ENCODE results near the gene HAUS6.
"Not testable (repeated sequence)": the region's sequence is repeated elsewhere in the genome, so short reads cannot be mapped to it uniquely, and the experiment has no call there.

The HAUS6 gene, protein sequence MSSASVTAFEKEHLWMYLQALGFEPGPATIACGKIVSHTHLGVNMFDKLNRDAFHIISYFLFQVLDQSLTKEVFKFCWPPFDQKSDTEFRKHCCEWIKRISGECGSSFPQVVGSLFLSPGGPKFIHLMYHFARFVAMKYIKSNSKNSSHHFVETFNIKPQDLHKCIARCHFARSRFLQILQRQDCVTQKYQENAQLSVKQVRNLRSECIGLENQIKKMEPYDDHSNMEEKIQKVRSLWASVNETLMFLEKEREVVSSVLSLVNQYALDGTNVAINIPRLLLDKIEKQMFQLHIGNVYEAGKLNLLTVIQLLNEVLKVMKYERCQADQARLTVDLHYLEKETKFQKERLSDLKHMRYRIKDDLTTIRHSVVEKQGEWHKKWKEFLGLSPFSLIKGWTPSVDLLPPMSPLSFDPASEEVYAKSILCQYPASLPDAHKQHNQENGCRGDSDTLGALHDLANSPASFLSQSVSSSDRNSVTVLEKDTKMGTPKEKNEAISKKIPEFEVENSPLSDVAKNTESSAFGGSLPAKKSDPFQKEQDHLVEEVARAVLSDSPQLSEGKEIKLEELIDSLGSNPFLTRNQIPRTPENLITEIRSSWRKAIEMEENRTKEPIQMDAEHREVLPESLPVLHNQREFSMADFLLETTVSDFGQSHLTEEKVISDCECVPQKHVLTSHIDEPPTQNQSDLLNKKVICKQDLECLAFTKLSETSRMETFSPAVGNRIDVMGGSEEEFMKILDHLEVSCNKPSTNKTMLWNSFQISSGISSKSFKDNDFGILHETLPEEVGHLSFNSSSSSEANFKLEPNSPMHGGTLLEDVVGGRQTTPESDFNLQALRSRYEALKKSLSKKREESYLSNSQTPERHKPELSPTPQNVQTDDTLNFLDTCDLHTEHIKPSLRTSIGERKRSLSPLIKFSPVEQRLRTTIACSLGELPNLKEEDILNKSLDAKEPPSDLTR

DNA sequence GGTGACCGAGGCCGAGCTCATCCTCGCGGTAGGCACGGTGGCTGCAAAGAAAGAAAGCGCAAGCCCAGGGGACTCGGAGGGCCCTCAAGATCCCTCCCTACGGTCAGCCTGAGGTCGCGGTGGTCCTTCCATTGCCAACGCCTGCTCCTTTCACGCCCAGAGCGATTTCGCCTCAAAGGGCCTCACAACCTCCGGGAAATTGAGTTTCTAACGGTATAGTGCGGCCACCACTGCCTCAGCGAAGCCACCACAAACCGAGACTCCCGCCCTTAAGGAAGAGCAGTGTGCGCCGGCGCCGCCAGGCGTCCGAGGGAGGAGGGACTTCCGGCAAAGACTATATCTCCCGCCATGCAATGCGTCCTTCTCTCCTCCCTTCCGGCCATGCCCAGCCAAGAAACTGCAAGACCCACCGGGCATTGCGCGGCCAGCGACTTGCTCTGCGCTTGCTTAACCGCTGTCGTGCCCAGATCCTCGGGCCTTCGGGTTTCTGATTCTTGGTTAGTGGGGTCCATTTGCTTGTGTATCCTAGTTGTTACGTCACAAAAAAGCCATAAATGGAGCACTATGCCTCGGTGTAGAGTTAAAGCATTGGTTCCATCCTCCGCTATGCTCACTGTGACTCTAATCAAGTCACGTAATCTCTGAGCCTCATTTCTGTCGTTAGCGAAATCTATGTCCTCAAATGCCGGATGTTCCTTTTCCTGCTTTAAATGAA is at the start of gene HAUS6:
HAUS6 (minus strand) TSS at position 274 of the 715 bp plus-strand sequence; CDS start at position 21, 253 bp downstream.
- peak; percentile 89 for DNase-seq (ENCODE audit: extremely low spot score, insufficient read length, low read depth)
- peak; percentile 100 for FAIRE-seq

DNA sequence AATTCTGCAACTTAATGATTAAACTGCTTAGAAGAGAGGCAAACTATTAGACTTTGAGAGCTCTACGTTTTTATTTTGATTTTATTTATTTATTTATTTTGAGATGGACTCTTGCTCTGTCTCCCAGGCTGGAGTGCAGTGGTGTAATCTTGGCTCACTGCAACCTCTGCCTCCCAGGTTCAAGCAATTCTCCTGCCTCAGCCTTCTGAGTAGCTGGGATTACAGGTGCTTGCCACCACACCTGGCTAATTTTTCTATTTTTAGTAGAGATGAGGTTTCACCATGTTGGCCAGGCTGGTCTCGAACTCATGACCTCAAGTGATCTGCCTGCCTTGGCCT is 49.4 kb upstream of the HAUS6 start:
- DNase-seq (ENCODE audit: extremely low spot score, insufficient read length, low read depth); FAIRE-seq: not testable (repeated sequence)

DNA sequence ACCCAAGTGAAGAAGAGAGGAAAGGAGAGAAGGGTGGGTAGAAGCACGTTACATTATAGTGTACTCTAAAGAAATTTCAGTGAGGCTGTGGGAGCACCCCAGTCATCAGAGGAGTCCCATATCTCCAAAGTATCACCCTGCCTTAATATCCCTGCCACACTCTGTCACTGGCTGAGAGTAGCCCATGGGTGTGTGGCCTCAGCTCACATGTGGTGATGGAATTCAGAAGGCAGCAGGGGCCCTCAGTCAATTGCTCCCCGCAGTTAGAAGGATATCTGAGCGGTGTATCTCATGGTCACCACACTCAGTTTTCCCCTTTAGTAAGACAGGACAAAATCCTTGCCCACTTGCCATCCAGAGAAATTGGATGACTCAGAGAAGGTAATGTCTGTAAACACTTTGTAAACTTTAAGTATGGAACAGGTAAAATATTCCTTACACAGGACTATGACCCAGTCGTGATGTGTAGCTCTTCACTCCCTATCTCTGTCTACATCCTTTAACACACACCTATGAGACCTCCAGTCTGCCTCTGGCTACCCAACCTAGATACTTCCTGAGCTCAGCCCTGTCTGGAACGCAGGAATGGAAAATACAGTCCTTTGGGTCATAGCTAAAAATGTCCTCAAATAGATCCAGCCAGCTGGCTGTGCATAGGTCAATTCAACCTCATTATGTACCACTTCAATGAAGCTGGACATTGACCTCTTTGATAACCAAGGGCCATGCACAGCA is 48.9 kb upstream of the HAUS6 start:
- FAIRE-seq (no peak), DNase-seq (ENCODE audit: extremely low spot score, insufficient read length, low read depth) (no peak)

DNA sequence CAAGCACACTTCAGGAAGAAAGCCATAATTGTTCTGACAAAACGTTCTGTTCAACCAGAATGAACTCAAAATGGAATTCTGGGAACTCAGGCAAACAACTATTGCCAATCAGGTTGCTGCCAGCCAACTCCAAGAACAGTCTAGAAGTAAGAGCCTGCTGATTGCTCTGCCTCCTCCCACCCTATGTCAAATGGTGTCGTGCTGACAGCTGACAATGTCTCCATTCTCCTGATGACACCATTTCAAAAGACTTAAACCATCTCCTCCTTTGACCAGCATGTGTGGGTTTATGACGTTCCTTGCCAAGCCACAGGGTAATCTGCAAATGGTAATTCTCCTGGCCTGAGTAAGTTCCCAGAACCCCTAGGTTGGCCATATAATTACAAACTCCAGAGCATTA is 46.5 kb upstream of the HAUS6 start:
- no peak for FAIRE-seq

DNA sequence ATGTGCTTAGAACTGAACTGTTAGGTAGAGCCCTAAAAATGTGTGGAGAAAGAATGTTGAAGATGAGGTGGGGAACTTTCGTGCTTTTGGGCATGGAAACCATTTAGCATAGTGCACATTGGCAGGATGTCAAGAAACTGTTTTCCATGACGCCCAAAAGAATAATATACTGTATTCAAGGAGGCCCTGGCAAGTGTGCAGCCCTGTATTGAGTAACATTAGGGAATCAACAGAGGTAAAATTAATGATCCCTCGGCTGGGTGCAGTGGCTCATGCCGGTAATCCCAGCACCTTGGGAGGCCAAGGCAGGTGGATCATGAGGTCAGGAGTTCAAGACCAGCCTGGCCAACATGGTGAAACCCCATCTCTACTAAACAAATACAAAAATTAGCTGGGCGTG is 45.5 kb upstream of the HAUS6 start:
- FAIRE-seq (no peak), DNase-seq (ENCODE audit: extremely low spot score, insufficient read length, low read depth) (no peak)

More for the DNA sequence above, 46.5 kb upstream of the HAUS6 start:
- DNase-seq (ENCODE audit: extremely low spot score, insufficient read length, low read depth), result no peak

DNA sequence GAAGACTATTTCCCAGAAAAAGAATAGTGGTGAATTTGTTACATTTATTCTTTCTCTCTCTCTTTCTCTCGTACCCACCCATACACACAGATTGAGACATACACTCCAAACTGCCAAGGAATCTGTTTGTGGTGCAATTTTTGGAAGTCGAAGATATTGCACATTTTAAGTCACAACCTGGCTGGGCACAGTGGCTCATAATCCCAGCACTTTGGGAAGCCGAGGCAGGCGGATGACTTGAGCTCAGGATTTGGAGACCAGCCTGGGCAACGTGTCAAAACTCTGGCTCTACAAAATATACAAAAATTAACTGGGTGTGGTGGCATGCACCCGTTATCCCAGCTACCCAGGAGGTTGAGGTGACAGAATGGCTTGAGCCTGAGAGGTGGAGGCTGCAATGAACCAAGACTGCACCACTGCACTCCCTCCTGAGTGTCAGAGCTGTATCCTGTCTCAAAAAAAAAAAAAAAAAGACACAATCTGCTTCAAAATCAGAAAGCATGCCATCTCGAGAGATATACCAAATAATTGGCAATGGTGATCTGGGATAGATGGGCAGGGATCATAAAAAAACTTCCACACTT is 43.8 kb upstream of the HAUS6 start:
- FAIRE-seq, result no peak

DNA sequence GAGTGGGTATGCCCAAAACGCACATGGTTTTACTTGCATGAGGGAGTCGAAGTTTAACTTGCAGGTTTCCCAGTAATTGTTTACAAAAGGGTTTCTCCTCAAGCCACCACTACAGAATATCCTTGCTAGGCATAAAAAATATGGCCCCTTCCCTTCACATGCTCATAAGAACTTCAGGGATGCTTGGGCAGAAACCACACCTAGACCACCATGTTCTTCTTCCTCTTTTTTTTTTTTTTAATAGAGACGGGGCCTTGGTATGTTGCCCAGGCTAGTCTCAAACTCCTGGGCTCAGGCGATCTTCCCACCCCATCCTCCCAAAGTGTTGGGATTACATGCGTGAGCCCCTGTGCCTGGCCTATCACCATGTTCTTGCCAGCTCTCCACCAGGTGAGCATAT is 43.2 kb upstream of the HAUS6 start:
- FAIRE-seq, result no peak
- DNase-seq (ENCODE audit: extremely low spot score, insufficient read length, low read depth), result no peak

More for the DNA sequence above, 43.8 kb upstream of the HAUS6 start:
- no peak for DNase-seq (ENCODE audit: extremely low spot score, insufficient read length, low read depth)

DNA sequence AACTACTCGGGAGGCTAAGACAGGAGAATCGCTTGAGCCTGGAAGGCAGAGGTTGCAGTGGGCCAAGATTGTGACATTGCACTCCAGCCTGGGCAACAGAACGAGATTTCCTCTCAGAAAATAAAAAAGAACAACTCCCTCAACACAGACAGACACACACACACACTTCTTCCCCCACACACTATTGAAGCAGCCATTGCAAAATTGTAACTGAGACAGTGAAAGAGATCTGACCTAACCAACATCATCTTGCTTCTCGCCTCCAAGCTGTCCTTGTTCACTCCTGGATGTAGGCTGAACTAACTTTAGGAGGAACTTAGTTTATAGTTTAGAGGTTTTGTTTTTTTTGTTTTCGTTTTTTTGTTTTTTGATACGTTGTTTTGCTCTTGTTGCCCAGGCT is 37.6 kb upstream of the HAUS6 start:
- FAIRE-seq, result no peak
- DNase-seq (ENCODE audit: extremely low spot score, insufficient read length, low read depth), result no peak

DNA sequence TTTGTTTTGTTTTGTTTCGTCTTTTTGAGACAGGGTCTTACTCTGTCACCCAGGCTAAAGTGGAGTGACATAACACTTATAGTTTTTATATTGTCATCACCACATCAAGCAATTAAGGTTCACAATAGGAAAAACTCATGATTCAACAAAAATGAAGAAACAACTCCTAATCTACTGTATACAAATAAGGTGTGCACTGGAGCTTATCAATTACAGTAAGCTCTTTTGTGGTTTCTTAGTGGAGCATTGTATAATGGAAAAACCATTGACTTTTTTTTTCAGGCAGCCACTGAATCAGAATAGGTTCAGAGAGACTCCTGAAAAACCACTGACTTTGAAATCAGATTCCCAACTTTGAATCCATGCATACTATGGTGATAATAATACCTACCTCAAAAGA is 35.4 kb upstream of the HAUS6 start:
- FAIRE-seq (no peak), DNase-seq (ENCODE audit: extremely low spot score, insufficient read length, low read depth) (no peak)

DNA sequence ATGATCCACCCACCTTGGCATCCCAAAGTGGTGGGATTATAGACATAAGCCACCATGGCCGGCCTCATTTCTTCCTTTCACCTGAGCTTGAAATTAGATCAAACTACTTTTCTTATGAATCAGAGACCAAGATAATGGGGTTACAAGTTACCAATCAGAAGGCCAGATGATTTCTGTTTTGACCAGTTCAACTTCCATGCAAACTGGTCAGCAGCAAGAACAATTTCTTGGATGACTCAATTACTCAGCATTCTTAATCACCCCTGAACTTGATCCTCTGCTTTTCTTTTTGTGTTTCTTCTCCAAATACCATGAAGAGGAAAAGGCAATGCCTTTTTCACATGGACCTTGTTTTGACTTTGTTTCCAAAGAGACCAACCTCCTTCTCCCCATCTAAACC is 34.6 kb upstream of the HAUS6 start:
- no peak for DNase-seq (ENCODE audit: extremely low spot score, insufficient read length, low read depth)
- FAIRE-seq, result no peak

DNA sequence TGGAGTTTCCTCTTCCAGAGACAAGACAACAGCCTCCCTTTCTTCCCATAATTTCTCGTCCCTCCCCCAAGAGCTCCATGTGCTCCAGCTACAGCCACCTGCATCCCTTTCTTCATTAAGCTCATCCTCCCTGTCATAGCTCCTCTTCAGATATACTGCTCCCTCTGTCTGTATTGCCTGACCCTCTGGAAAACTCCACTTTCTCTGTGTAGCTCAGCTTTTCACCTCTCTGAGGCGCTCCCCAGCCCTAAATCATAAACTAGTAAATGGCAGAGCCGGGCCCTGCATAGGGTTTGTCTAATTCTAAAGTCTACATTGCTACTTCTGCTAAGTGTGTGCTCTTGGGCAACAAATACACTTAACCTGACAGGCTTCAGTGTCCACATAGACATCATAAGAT is 33.4 kb upstream of the HAUS6 start:
- no peak for DNase-seq (ENCODE audit: extremely low spot score, insufficient read length, low read depth)
- no peak for FAIRE-seq

DNA sequence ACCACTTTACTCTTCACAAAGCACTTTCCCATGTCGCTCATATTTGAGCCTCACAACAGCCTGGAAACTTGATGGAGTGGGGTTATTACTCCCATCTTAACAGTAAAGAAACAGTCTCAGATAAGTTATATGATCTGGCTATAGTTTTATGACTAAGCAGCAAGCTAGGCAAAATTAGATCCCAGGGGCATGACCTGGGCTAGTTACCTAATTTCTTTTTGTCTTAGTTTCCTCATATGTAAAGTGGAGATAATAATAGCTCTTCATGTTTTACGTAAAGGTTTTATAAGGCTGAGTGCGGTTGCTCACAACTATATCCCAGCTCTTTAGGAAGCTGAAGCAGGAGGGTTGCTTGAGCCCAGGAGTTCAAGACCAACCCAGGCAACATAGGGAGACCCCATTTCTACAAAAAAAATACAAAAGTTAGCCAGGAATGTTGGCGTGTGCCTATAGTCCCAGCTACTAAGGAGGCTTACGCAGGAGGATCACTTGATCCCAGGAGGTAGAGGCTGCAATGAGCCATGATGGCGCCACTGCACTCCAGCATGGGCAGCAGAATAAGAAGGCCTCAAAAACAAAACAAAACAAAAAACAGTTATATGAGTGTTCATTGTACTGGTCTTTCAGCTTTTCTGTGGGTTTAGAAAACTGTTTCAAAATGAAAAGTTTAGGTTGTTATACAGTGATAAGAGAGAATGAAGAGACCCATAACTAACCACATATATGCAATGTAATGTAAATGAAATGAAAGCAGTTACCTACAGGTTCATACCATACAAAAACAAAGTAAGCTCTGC is 31.0 kb upstream of the HAUS6 start:
- no peak for DNase-seq (ENCODE audit: extremely low spot score, insufficient read length, low read depth)
- peak; percentile 48 for FAIRE-seq

DNA sequence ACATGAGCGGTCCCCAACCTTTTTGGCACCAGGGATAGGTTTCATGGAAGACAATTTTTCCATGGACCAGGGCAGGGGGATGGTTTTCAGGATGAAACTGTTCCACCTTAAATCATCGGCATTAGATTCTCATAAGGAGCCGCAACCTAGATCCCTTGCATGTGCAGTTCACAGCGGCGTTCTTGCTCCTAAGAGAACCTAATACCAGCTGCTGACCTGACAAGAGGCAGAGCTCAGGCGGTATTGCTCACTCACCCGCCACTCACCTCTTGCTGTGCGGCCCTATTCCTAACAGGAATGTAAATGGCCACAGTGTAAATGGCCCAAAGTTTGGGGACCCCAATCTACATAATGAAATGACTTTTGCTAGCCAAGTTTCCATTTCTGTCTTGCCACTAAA is 27.7 kb upstream of the HAUS6 start:
- DNase-seq (ENCODE audit: extremely low spot score, insufficient read length, low read depth), result no peak
- no peak for FAIRE-seq

DNA sequence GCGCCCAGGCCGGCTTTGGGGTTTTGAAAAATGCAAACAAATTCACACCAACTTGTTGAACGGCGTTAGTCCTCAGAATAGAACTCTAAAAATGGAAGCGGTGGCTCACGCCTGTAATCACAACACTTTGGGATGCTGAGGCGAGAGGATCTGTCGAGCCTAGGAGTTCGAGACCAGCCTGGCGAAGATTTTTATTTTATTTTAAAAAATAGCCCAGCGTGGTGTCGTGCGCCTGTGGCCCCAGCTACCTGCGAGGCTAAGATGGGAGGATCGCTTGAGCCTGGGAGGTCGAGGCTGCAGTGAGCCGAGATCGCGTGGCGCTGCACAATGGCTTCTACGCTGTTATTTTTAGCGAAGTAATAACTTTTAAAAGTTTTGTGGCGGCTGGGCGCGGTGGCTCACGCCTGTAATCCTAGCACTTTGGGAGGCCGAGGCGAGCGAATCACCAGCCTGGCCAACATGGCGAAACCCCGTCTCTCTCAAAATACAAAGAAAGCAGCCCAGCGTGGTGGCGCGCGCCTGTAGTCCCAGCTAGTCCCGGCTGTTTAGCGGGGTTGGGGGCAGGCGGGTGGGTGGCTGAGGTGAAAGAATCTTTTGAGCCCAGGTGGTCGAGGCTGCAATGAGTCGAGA is 25.3 kb upstream of the HAUS6 start:
- FAIRE-seq, result peak; percentile 48
- DNase-seq (ENCODE audit: extremely low spot score, insufficient read length, low read depth), result no peak

DNA sequence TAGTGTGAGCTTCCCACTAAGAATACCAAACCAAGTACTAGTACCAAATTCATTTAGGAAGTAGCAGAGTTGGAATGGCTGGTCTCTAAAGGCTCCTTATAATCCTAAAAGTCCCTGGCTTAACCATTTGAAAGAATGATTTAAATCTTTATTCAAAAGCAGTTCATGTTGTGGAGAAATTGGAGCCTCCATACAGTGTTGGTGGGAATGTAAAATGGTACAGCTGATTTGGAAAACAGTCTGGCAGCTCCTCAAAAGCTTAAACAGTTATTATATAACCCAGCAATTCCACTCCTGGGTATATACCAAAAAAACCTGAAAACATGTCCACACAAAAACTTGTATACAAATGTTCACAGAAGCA is 21.7 kb upstream of the HAUS6 start:
- FAIRE-seq (no peak), DNase-seq (ENCODE audit: extremely low spot score, insufficient read length, low read depth) (no peak)

DNA sequence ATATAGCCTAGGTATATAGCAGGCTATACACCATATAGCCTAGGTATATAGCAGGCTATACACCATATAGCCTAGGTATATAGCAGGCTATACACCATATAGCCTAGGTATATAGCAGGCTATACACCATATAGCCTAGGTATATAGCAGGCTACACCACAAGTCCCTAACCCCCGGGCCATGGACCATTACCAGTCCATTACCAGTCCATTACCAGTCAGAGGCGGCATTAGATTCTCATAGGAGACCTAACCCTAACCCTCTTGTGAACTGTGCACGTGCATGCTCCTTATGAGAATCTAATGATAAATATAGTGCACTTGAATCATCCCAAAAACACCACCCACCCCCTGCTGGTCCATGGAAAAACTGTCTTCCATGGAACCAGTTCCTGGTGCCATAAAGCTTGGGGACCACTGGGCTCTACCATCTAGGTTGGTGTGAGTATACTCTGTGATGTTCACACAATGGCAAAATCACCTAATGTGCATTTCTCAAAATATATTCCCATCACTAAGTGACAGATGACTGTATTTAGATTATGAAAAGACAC is 19.9 kb upstream of the HAUS6 start:
- FAIRE-seq (no peak), DNase-seq (ENCODE audit: extremely low spot score, insufficient read length, low read depth) (no peak)

DNA sequence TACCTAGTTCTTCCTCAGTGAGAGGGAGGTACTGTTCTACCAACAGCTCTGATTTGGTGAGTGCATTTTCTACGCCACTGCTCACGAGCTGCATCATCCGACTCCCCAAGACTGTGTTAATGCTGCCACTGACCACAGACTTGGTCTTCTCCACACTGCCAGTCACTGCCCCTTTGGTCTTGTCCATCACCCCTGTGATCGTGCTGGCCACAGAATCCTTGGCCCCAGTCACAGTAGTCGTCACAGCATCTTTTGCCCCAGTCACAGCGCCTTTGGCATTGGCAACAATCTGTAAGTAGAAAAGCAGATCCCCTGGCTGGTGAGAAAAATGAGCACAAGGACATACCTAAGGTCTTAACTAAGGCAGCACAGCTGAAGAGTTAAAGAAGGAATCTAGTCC is 18.2 kb upstream of the HAUS6 start:
- DNase-seq (ENCODE audit: extremely low spot score, insufficient read length, low read depth) (no peak), FAIRE-seq (no peak)

DNA sequence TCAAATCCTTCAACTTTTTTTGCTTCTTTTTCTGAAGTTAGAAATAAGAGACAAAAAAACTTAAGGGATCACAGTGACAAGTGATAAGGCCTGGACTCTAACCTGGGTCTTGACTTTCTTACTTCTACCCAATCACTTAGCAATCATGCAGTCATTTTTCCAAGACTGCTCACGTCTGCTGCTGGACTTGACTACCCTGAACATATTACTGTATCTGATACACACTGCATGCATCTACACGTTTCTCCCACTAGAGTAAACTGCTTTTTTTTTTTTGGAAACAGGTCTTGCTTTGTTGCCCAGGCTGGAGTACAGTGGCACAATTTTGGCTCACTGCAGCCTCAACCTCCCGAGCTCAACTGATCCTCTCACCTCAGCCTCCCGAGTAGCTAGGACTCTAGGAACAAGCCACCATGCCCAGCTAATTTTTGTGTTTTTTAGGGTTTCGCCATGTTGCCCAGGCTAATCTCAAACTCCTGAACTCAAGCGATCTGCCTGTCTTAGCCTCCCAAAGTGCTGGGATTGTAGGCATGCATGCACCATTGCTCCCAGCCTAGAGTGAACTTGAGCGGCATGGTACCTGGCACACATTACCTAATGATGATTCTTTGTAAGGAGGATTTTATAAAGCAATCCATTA is 17.2 kb upstream of the HAUS6 start:
- DNase-seq (ENCODE audit: extremely low spot score, insufficient read length, low read depth) (no peak), FAIRE-seq (no peak)

Measured in GM18507 (cell line).